GM23338 (cell line): ENCODE results near the gene LIX1. TPM values are rescaled to one million over a fixed set of nuclear protein-coding genes. Genes with fewer than 3 reads are reported as not detected.

Experiments
- ATAC-seq: fragments of 200-7000 bp; cut with Tn5 transposase; 3 replicates; pipeline ENCODE4 v1.9.1; 2020
- DNase-seq: peaks from one replicate; pipeline ENCODE4 v3.0.0-alpha.2; 2015; ENCODE audit warnings: low spot score
- H2AFZ ChIP-seq: fragments of 200-600 bp; sonication (generic); 2 replicates; pipeline ENCODE4 v1.8.0; 2016; ENCODE audit warnings: antibody characterized with exemption, mild to moderate bottlenecking, moderate library complexity
- H3F3A ChIP-seq: fragments of 200-600 bp; sonication (generic); replicated peaks from 2 replicates; pipeline ENCODE4 v1.8.0; 2017; ENCODE audit warnings: antibody characterized with exemption, mixed run types, low read depth
- H3K27ac ChIP-seq: fragments of 200-600 bp; sonication (generic); 2 replicates; pipeline ENCODE4 v1.6.1; 2016; ENCODE audit warnings: low read depth
- H3K27me3 ChIP-seq: fragments of 200-600 bp; sonication (generic); 2 replicates; pipeline ENCODE4 v1.8.0; 2016; ENCODE audit warnings: mild to moderate bottlenecking, mixed run types, moderate library complexity; ENCODE audit not compliant: insufficient read depth
- H3K36me3 ChIP-seq: fragments of 200-600 bp; sonication (generic); 2 replicates; pipeline ENCODE4 v1.8.0; 2016; ENCODE audit warnings: mild to moderate bottlenecking; ENCODE audit not compliant: insufficient read depth
- H3K4me1 ChIP-seq: fragments of 200-600 bp; sonication (generic); 2 replicates; pipeline ENCODE4 v1.8.0; 2016; ENCODE audit warnings: mild to moderate bottlenecking, moderate library complexity; ENCODE audit not compliant: insufficient read depth
- H3K4me2 ChIP-seq: fragments of 200-600 bp; sonication (generic); 2 replicates; pipeline ENCODE4 v1.7.1; 2017; ENCODE audit warnings: mixed run types
- H3K4me3 ChIP-seq: fragments of 200-600 bp; sonication (generic); 2 replicates; pipeline ENCODE4 v1.6.1; 2016; ENCODE audit warnings: mixed run types
- H3K79me2 ChIP-seq: fragments of 200-600 bp; sonication (generic); replicated peaks from 2 replicates; pipeline ENCODE4 v1.8.0; 2017; ENCODE audit warnings: mild to moderate bottlenecking; ENCODE audit not compliant: insufficient read depth
- H3K9me2 ChIP-seq: fragments of 200-600 bp; sonication (generic); 2 replicates; pipeline ENCODE4 v1.8.0; 2017; ENCODE audit not compliant: insufficient read depth
- H4K20me1 ChIP-seq: fragments of 200-600 bp; sonication (generic); replicated peaks from 2 replicates; pipeline ENCODE4 v1.8.0; 2017; ENCODE audit warnings: mild to moderate bottlenecking; ENCODE audit not compliant: insufficient read depth
- H3K27ac Mint-ChIP-seq: 2 replicates; pipeline ENCODE4 v1.8.0; 2020; ENCODE audit warnings: inconsistent platforms, mild to moderate bottlenecking, moderate library complexity, mixed read lengths
- H3K27me3 Mint-ChIP-seq: 3 replicates; pipeline ENCODE4 v1.8.0; 2022; ENCODE audit warnings: low read depth, mild to moderate bottlenecking, moderate library complexity, mixed read lengths, inconsistent platforms; ENCODE audit not compliant: insufficient read depth, poor library complexity
- H3K36me3 Mint-ChIP-seq: 3 replicates; pipeline ENCODE4 v1.8.0; 2021; ENCODE audit warnings: low read depth, mild to moderate bottlenecking, inconsistent platforms, moderate library complexity, mixed read lengths
- H3K4me1 Mint-ChIP-seq: 3 replicates; pipeline ENCODE4 v1.8.0; 2020; ENCODE audit warnings: mild to moderate bottlenecking, inconsistent platforms, mixed read lengths
- H3K4me3 Mint-ChIP-seq: 3 replicates; pipeline ENCODE4 v1.8.0; 2021; ENCODE audit warnings: moderate library complexity, mild to moderate bottlenecking, inconsistent platforms, mixed read lengths
- H3K9me3 Mint-ChIP-seq: 3 replicates; pipeline ENCODE4 v1.8.0; 2020; ENCODE audit warnings: moderate library complexity, mild to moderate bottlenecking, inconsistent platforms, mixed read lengths
- CREB1 ChIP-seq: fragments of 250-450 bp; sonication (Bioruptor Pico); IDR thresholded peaks from 2 replicates; pipeline ENCODE4 v1.5.0; 2020; ENCODE audit warnings: low read depth, mild to moderate bottlenecking, moderate library complexity
- CTCF ChIP-seq, 2 experiments: fragments of 200-600 bp in 1 of 2; sonication (generic) in 1 of 2; conservative IDR thresholded peaks; 2 replicates each; pipeline versions ENCODE4 v1.5.1 to v1.6.1; 2016 to 2017; ENCODE audit warnings: antibody characterized with exemption in 2 of 2, low read depth in 2 of 2, mild to moderate bottlenecking in 2 of 2, moderate library complexity in 1 of 2
- ETS1 ChIP-seq: IDR thresholded peaks from 2 replicates; pipeline ENCODE4 v1.6.1; 2016; ENCODE audit warnings: antibody characterized with exemption
- EZH2 ChIP-seq: fragments of 200-600 bp; sonication (generic); IDR thresholded peaks from one replicate; pipeline ENCODE4 v1.8.0; 2017; ENCODE audit warnings: antibody characterized with exemption, mild to moderate bottlenecking, low read depth; ENCODE audit not compliant: unreplicated experiment
- EZH2phosphoT487 ChIP-seq: fragments of 200-600 bp; sonication (generic); IDR thresholded peaks from one replicate; pipeline ENCODE4 v1.8.1; 2018; ENCODE audit warnings: antibody characterized with exemption; ENCODE audit not compliant: unreplicated experiment
- JUNB ChIP-seq: IDR thresholded peaks from one replicate; pipeline ENCODE4 v1.6.1; 2016; ENCODE audit warnings: antibody characterized with exemption; ENCODE audit not compliant: unreplicated experiment
- NANOG ChIP-seq: IDR thresholded peaks from 2 replicates; pipeline ENCODE4 v1.6.1; 2016; ENCODE audit warnings: antibody characterized with exemption, borderline replicate concordance
- POLR2AphosphoS5 ChIP-seq: IDR thresholded peaks from 2 replicates; pipeline ENCODE4 v1.6.1; 2016; ENCODE audit warnings: antibody characterized with exemption, low read depth
- REST ChIP-seq: IDR thresholded peaks from one replicate; pipeline ENCODE4 v1.6.1; 2018; ENCODE audit warnings: antibody characterized with exemption; ENCODE audit not compliant: unreplicated experiment
- STAT1 ChIP-seq: IDR thresholded peaks from one replicate; pipeline ENCODE4 v1.6.1; 2016; ENCODE audit warnings: antibody characterized with exemption; ENCODE audit not compliant: unreplicated experiment
- ZNF114 ChIP-seq: fragments of 250-450 bp; sonication (Bioruptor Pico); IDR thresholded peaks from 2 replicates; pipeline ENCODE4 v1.5.0; 2020; ENCODE audit warnings: mild to moderate bottlenecking, moderate library complexity
- ZNF331 ChIP-seq: fragments of 250-450 bp; sonication (Bioruptor Pico); IDR thresholded peaks from 2 replicates; pipeline ENCODE4 v1.5.0; 2020; ENCODE audit warnings: low read depth, mild to moderate bottlenecking, moderate library complexity
- ZNF462 ChIP-seq: fragments of 250-450 bp; sonication (Bioruptor Pico); IDR thresholded peaks from 2 replicates; pipeline ENCODE4 v1.5.0; 2020; ENCODE audit warnings: mild to moderate bottlenecking, moderate library complexity
- polyA plus RNA-seq: library from polyadenylated mRNA; unstranded; fragments of >200 nt; fragmentation: Nextera tagmentation; extraction: Ambion mirVana; gene quantifications from 2 replicates; pipeline ENCODE4 v1.2.1, GENCODE V29; 2016
- total RNA-seq: library from RNA; depleted of rRNA; stranded (reverse); fragments of >200 nt; shearing (Covaris generic); gene quantifications from 2 replicates; pipeline ENCODE4 v1.2.3, GENCODE V29; 2014

Gene LIX1
- total and polyA plus RNA-seq, 2 experiments from 2014 or later, result 0.13 TPM; not detected in 1

- Histone ChIP-seq H3F3A (no peaks in the 10 kb centered on the region), H3K4me3 (no peak overlapping the region), H3K27me3 (no peaks in the 10 kb centered on the region), H3K4me1 (peaks cover 18% of the 10 kb centered on the region), H2AFZ (no peak overlapping the region), H4K20me1 (no peaks in the 10 kb centered on the region), H3K36me3 (no peaks in the 10 kb centered on the region), H3K27ac (no peak overlapping the region), H3K4me2 (no peak overlapping the region), H3K9me2 (peaks cover 22% of the 10 kb centered on the region), H3K79me2 (no peaks in the 10 kb centered on the region)
- H3K4me1 Mint-ChIP-seq, result peaks cover 26% of the 10 kb centered on the region
- peaks cover 2% of the 10 kb centered on the region for H3K27me3 Mint-ChIP-seq
- no peak overlapping the region for H3K4me3 Mint-ChIP-seq
- no peak for ATAC-seq
- DNase-seq, result no peak
- H3K36me3 Mint-ChIP-seq, result no peaks in the 10 kb centered on the region
- H3K9me3 Mint-ChIP-seq, result peaks cover 3% of the 10 kb centered on the region; the same call in 1 of the 3 replicates
- no peak overlapping the region for H3K27ac Mint-ChIP-seq
- TF ChIP-seq NANOG, result no peak
- no peak for TF ChIP-seq STAT1
- no peak for TF ChIP-seq CTCF (conservative IDR thresholded peaks at IDR 0.05; ENCODE audit: low read depth in 2 of 2)
- TF ChIP-seq ETS1, result no peak
- no peak for TF ChIP-seq POLR2AphosphoS5
- TF ChIP-seq ZNF462 (CRISPR knock-in tag), result no peak
- no peak for TF ChIP-seq ZNF114 (CRISPR knock-in tag)
- no peak for TF ChIP-seq EZH2
- no peak for TF ChIP-seq CREB1 (CRISPR knock-in tag)
- TF ChIP-seq ZNF331 (CRISPR knock-in tag), result no peak
- no peak for TF ChIP-seq JUNB
- no peak for TF ChIP-seq EZH2phosphoT487
- no peak for TF ChIP-seq REST
Measured at GRCh38 chr5:97093193-97093592, 49.2 kb downstream of the LIX1 start.
